ENCODE data around the gene HLCS.
"Not testable (repeated sequence)": the region's sequence is repeated elsewhere in the genome, so short reads cannot be mapped to it uniquely, and the experiment has no call there.

Gene HLCS

GRCh38 chr21:36825658-36826057 lies 140.8 kb downstream of the HLCS start:
- DNase-seq (ENCODE audit: low spot score): no peak
- no peak for TF ChIP-seq CTCF (IDR thresholded peaks at IDR 0.05; ENCODE audit: extremely low read depth, missing control alignments)

- TF ChIP-seq CTCF (IDR thresholded peaks at IDR 0.05; ENCODE audit: extremely low read depth, missing control alignments): no peak
- DNase-seq (ENCODE audit: low spot score): no peak
These were observed 145.5 kb downstream of the HLCS start for GRCh38 chr21:36821032-36821299.

GRCh38 chr21:36820176-36821031 lies 146.1 kb downstream of the HLCS start:
- TF ChIP-seq CTCF (IDR thresholded peaks at IDR 0.05; ENCODE audit: extremely low read depth, missing control alignments): no peak
- DNase-seq (ENCODE audit: low spot score): no peak

- no peak for DNase-seq (ENCODE audit: low spot score)
- TF ChIP-seq CTCF (IDR thresholded peaks at IDR 0.05; ENCODE audit: extremely low read depth, missing control alignments): no peak
These were observed 148.6 kb downstream of the HLCS start for GRCh38 chr21:36817732-36818450.

- no peak for DNase-seq (ENCODE audit: low spot score)
- TF ChIP-seq CTCF (IDR thresholded peaks at IDR 0.05; ENCODE audit: extremely low read depth, missing control alignments): no peak
These were observed 149.8 kb downstream of the HLCS start for GRCh38 chr21:36816561-36817130.

GRCh38 chr21:36816026-36816425 lies 150.4 kb downstream of the HLCS start:
- not testable (repeated sequence) for DNase-seq (ENCODE audit: low spot score)

GRCh38 chr21:36815284-36815683 lies 151.2 kb downstream of the HLCS start:
- no peak for TF ChIP-seq CTCF (IDR thresholded peaks at IDR 0.05; ENCODE audit: extremely low read depth, missing control alignments)
- no peak for DNase-seq (ENCODE audit: low spot score)
